ENCODE results near the gene ENOX1.

DNA sequence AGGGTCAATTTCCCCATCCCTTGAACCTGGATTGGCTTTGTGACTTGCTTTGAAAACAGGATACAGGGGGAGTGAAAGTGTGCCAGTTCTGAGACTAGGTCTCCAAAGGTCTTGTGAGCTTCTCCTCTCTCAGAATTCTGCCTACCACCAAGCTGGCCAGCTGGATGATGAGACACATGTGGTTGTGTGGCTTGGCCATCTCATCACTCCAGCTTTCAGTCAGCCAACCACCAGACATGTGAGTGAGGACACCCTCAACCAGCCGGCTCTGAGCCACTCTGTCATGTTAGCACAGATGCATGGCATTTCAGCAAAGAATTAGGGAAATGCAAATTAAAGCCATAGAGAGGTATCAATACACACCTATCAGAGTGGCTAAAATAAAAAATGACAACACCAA, 29.5 kb downstream of the ENOX1 start:
- no peak for TF ChIP-seq CTCF (tag by site-specific recombination; IDR thresholded peaks at IDR 0.05)
- TF ChIP-seq ZBTB8A (tag by site-specific recombination; IDR thresholded peaks at IDR 0.05) = no peak
- no peak for TF ChIP-seq ZNF311 (tag by site-specific recombination; IDR thresholded peaks at IDR 0.05; ENCODE audit: borderline replicate concordance)
- TF ChIP-seq ZNF777 (tag by site-specific recombination; IDR thresholded peaks at IDR 0.05; ENCODE audit: borderline replicate concordance) = no peak
- TF ChIP-seq PRDM1 (tag by site-specific recombination; IDR thresholded peaks at IDR 0.05) = no peak
- no peak for TF ChIP-seq TRIM28 (IDR thresholded peaks at IDR 0.05; ENCODE audit: borderline replicate concordance, low read length)
- TF ChIP-seq ZNF23 (tag by site-specific recombination; IDR thresholded peaks at IDR 0.05; ENCODE audit: borderline replicate concordance) = no peak
- TF ChIP-seq, protein P1, sequence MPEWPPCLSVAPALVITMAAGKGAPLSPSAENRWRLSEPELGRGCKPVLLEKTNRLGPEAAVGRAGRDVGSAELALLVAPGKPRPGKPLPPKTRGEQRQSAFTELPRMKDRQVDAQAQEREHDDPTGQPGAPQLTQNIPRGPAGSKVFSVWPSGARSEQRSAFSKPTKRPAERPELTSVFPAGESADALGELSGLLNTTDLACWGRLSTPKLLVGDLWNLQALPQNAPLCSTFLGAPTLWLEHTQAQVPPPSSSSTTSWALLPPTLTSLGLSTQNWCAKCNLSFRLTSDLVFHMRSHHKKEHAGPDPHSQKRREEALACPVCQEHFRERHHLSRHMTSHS (tag by site-specific recombination; IDR thresholded peaks at IDR 0.05) = no peak
- TF ChIP-seq KLF10 (tag by site-specific recombination; IDR thresholded peaks at IDR 0.05) = no peak
- TF ChIP-seq ZNF433 (tag by site-specific recombination; IDR thresholded peaks at IDR 0.05; ENCODE audit: low read depth) = no peak
- no peak for TF ChIP-seq ZBTB17 (tag by site-specific recombination; IDR thresholded peaks at IDR 0.05)
- TF ChIP-seq ZNF704 (tag by site-specific recombination; IDR thresholded peaks at IDR 0.05) = no peak

All from HEK293 (cell line).